ENCODE measurements around the gene CXorf66.
"Not testable (repeated sequence)": the region's sequence is repeated elsewhere in the genome, so short reads cannot be mapped to it uniquely, and the experiment has no call there.

The CXorf66 gene

DNA sequence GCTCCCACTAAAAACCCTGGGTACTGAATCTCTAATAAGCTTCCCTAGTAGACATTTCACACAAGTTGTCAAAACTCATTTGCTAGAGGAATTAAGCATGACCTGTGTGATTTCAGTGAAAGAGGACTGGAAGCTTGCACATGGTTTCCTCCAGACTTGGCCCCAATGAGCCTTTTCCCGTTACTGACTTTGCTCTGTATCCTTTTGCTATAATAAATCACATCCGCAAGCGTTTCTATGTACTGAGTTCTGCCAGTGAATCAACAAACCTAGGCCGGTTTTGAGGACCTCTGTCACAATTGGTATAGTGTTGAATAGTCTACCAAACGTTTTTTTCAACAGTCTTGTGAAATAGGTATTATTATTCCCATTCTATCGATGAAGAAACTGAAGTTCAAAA, 40.6 kb downstream of the CXorf66 start:
- TF ChIP-seq, protein P1, sequence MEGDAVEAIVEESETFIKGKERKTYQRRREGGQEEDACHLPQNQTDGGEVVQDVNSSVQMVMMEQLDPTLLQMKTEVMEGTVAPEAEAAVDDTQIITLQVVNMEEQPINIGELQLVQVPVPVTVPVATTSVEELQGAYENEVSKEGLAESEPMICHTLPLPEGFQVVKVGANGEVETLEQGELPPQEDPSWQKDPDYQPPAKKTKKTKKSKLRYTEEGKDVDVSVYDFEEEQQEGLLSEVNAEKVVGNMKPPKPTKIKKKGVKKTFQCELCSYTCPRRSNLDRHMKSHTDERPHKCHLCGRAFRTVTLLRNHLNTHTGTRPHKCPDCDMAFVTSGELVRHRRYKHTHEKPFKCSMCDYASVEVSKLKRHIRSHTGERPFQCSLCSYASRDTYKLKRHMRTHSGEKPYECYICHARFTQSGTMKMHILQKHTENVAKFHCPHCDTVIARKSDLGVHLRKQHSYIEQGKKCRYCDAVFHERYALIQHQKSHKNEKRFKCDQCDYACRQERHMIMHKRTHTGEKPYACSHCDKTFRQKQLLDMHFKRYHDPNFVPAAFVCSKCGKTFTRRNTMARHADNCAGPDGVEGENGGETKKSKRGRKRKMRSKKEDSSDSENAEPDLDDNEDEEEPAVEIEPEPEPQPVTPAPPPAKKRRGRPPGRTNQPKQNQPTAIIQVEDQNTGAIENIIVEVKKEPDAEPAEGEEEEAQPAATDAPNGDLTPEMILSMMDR (IDR thresholded peaks at IDR 0.05; ENCODE audit: extremely low read depth, missing control alignments) = no peak
- no peak for DNase-seq (ENCODE audit: low spot score)

DNA sequence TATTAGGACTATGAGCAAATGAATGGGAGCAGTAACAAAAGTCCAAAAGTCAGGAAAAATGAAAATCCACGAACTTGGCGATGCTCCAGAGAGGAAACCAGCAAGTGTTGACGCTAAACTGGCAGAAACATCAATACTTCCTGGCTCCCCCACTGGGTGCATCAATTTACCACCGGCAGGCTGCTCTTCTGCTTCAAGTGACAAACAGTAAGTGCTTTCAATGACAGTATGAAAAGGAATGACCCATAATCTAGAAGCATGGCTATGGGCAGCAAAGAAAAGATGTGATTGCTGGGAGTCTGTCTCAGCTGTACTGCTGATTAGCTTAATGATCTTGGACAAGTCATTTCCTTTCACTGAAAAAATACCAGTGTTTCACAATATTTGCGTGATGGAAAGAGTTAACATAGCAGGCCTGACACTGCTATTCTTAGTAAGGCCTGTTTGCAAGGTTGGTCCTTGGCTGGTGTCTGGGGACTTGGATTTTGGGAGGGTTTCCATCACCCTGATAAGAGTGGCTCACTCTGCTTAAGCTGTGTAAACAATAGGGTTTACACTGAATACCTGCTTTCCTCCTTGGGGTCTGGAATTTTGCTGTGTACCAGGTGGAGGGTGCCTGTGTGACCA, 41.1 kb downstream of the CXorf66 start:
- no peak for DNase-seq (ENCODE audit: low spot score)
- TF ChIP-seq, protein P1 (IDR thresholded peaks at IDR 0.05; ENCODE audit: extremely low read depth, missing control alignments) = no peak

DNA sequence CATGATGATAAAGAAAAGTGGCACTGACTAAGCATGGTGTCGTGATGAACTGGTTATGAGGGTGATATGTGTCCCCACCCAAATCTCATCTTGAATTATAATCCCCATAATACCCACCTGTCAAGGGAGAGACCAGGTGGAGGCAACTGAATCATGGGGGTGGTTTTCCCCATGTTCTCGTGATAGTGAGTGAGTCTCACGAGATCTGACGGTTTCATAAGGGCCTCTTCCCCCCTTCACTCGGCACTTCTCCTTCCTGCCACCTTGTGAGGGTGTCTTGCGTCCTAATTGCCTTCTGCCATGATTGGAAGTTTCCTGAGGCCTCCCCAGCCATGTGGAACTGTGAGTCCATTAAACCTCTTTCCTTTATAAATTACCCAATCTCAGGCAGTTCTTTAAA, 44.2 kb downstream of the CXorf66 start:
- not testable (repeated sequence) for DNase-seq (ENCODE audit: low spot score)

DNA sequence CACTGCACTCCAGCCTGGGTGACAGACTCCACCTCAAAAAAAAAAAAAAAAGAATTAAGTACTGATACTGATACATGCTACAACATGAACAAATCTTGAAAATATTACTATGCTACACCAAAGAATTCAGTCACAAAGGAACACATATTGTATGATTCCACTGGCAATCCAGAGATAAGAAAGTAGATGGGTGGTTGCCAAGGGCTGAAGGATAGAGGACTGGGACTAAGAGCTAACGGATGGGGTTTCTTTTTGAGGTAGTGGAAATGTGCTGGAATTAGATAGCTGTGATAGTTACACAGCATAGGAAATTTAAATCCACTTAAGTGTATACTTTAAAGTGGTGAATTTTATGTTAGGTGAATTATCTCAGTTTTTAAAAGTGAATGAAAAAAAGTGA, 45.0 kb downstream of the CXorf66 start:
- TF ChIP-seq, protein P1 (IDR thresholded peaks at IDR 0.05; ENCODE audit: extremely low read depth, missing control alignments) = no peak
- DNase-seq (ENCODE audit: low spot score) = no peak

DNA sequence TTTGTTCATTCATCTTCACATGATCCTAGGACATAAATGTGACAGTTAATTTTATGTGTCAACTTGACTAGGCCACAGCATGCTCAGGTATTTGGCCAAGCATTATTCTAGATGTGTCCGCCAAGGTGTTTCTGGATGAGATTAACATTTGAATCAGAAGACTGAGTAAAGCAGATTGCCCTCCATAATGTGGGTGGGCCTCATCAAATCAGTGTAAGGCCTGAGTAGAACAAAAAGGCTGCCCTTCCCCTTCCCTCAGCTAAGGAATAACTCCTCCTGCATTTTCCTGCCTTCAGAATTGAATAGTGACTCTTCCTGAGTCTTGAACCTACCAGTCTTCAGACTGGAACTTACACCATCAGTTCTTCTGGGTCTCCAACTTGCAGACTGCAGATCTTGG, 50.9 kb downstream of the CXorf66 start:
- TF ChIP-seq, protein P1 (IDR thresholded peaks at IDR 0.05; ENCODE audit: extremely low read depth, missing control alignments) = no peak
- DNase-seq (ENCODE audit: low spot score) = no peak

DNA sequence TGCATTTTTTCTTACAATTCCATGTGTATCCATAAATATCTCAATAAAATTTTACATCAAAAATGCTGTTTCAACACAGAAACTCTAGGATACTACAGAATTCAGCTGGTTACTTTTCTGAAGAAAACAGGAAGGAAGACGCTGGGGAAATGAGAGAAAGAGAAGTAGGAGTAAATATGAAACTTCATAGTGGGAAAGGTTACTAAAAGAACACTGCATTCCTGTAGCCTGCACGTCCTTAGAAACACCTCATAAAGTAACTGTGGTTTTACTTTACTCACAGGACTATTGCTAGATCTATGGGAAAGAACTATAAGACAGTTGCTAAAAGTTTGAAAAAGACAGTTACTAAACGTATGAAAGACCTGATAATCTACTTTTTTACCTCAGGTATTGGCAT, 55.6 kb downstream of the CXorf66 start:
- no peak for DNase-seq (ENCODE audit: low spot score)
- TF ChIP-seq, protein P1 (IDR thresholded peaks at IDR 0.05; ENCODE audit: extremely low read depth, missing control alignments) = no peak

DNA sequence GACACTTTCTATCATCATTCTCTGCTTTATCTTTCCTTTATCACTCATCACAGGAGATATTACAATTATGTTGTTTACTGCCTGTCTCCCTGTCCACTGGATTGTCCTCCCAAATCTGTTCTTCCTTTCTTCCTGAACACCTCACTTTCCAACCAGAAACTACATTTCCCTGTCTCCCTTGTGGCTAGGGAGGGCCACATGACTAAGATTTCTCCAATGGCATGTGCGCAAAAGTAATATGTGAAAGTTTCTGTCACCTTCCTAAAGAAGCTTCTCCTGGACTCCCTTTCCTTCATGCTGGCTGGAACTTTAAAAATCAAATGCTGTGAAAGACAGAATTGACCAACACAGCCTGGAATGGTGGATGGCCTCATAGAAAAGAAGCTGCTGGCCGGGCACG, 58.2 kb downstream of the CXorf66 start:
- TF ChIP-seq, protein P1 (IDR thresholded peaks at IDR 0.05; ENCODE audit: extremely low read depth, missing control alignments) = no peak
- no peak for DNase-seq (ENCODE audit: low spot score)

DNA sequence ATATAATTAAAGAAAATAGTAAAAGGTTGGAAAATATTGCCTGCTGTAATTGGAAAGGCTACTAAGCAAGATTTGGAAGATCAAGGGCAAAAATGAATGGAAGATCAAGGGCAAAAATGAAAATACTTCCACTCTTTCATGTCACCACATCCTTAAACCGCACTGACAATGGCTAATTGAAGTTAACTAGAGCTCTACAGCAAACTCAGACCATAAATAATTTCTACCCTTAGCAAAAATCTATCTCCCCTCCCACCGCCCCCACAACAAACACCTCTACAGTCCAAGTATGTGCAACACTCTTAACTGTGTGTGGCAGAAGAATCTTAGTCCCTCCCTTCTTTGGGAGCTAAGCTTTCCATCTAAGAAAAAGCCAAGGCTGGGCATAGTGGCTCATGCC, 59.6 kb downstream of the CXorf66 start:
- DNase-seq (ENCODE audit: low spot score) = no peak
- TF ChIP-seq, protein P1 (IDR thresholded peaks at IDR 0.05; ENCODE audit: extremely low read depth, missing control alignments) = no peak
